ENCODE data around the gene MYCBPAP.

The MYCBPAP gene

GRCh38 chr17:50558581-50558940 is 50.3 kb downstream of the MYCBPAP start:
- no peak for DNase-seq

GRCh38 chr17:50558941-50559614 is 50.8 kb downstream of the MYCBPAP start:
- DNase-seq: peak; percentile 64

GRCh38 chr17:50559674-50560184 is 51.5 kb downstream of the MYCBPAP start:
- peak; percentile 65 for DNase-seq

GRCh38 chr17:50560185-50560824 is 52.1 kb downstream of the MYCBPAP start, which contains the start of gene CACNA1G:
TSS of gene CACNA1G (plus strand) at chr17:50560715. CDS start at chr17:50561460, 745 bp downstream.
- DNase-seq: peak; percentile 91

- DNase-seq: no peak
These were observed 52.9 kb downstream of the MYCBPAP start for GRCh38 chr17:50560931-50561745.

- DNase-seq: no peak
These were observed 53.5 kb downstream of the MYCBPAP start for GRCh38 chr17:50561746-50562141.

- no peak for DNase-seq
These were observed 54.2 kb downstream of the MYCBPAP start for GRCh38 chr17:50562242-50563091.

- DNase-seq: no peak
These were observed 54.9 kb downstream of the MYCBPAP start for GRCh38 chr17:50563092-50563511.

GRCh38 chr17:50564916-50565315 is 56.7 kb downstream of the MYCBPAP start:
- DNase-seq: peak; percentile 66

GRCh38 chr17:50565402-50566350 is 57.4 kb downstream of the MYCBPAP start:
- no peak for DNase-seq

- DNase-seq: no peak
These were observed 58.6 kb downstream of the MYCBPAP start for GRCh38 chr17:50566886-50567285.

- DNase-seq: no peak
These were observed 60.4 kb downstream of the MYCBPAP start for GRCh38 chr17:50568659-50569058.

GRCh38 chr17:50569592-50569991 is 61.4 kb downstream of the MYCBPAP start:
- DNase-seq: no peak

GRCh38 chr17:50570032-50570431 is 61.8 kb downstream of the MYCBPAP start:
- DNase-seq: no peak

- no peak for DNase-seq
These were observed 62.3 kb downstream of the MYCBPAP start for GRCh38 chr17:50570528-50570927.

- no peak for DNase-seq
These were observed 63.4 kb downstream of the MYCBPAP start for GRCh38 chr17:50571681-50572080.

GRCh38 chr17:50572541-50572940 is 64.3 kb downstream of the MYCBPAP start:
- no peak for DNase-seq

- no peak for DNase-seq
These were observed 65.8 kb downstream of the MYCBPAP start for GRCh38 chr17:50573866-50574611.

- DNase-seq: no peak
These were observed 67.5 kb downstream of the MYCBPAP start for GRCh38 chr17:50575581-50576210.

- no peak for DNase-seq
These were observed 68.6 kb downstream of the MYCBPAP start for GRCh38 chr17:50576864-50577263.
